Activated gamma-delta T cell (primary cell): ENCODE data around the gene PWP2.
"Not testable (repeated sequence)": the region's sequence is repeated elsewhere in the genome, so short reads cannot be mapped to it uniquely, and the experiment has no call there.

Source experiments
- DNase-seq: peaks from one replicate; lab custom pipeline; 2025; lab: John Stamatoyannopoulos, UW
- total RNA-seq, 2 donors: gene quantifications; one replicate each; lab custom pipeline; 2026; lab: John Stamatoyannopoulos, UW

Gene PWP2
- 1.7 to 18.4 reads per million in 2 donors for total RNA-seq

- not testable (repeated sequence) for DNase-seq
These were observed at the start of gene PWP2 for GRCh38 chr21:44107026-44107501. TSS of gene PWP2 (plus strand) at chr21:44107399. CDS start at chr21:44107417, 18 bp downstream.

- no peak for DNase-seq
These were observed 49.1 kb upstream of the PWP2 start for GRCh38 chr21:44057960-44058651.

GRCh38 chr21:44058652-44058964 is 48.6 kb upstream of the PWP2 start:
- no peak for DNase-seq

GRCh38 chr21:44058981-44059380 is 48.2 kb upstream of the PWP2 start:
- DNase-seq, result no peak

- DNase-seq, result no peak
These were observed 47.5 kb upstream of the PWP2 start for GRCh38 chr21:44059710-44060109.

- DNase-seq, result no peak
These were observed 44.8 kb upstream of the PWP2 start for GRCh38 chr21:44062380-44062779.

- no peak for DNase-seq
These were observed 43.9 kb upstream of the PWP2 start for GRCh38 chr21:44063151-44063912.

- no peak for DNase-seq
These were observed 42.3 kb upstream of the PWP2 start for GRCh38 chr21:44064852-44065403.

- DNase-seq, result peak; percentile 47
These were observed 41.8 kb upstream of the PWP2 start for GRCh38 chr21:44065428-44065827.

GRCh38 chr21:44066116-44066515 is 41.1 kb upstream of the PWP2 start:
- no peak for DNase-seq

- DNase-seq, result no peak
These were observed 40.0 kb upstream of the PWP2 start for GRCh38 chr21:44067011-44067839.

GRCh38 chr21:44070391-44070790 is 36.8 kb upstream of the PWP2 start:
- DNase-seq, result no peak

- no peak for DNase-seq
These were observed 35.7 kb upstream of the PWP2 start for GRCh38 chr21:44071359-44072104.

- no peak for DNase-seq
These were observed 35.1 kb upstream of the PWP2 start for GRCh38 chr21:44072111-44072510.

GRCh38 chr21:44074315-44074958 is 32.8 kb upstream of the PWP2 start:
- DNase-seq, result no peak

- DNase-seq, result no peak
These were observed 30.9 kb upstream of the PWP2 start for GRCh38 chr21:44076316-44076715.

- DNase-seq, result no peak
These were observed 28.7 kb upstream of the PWP2 start for GRCh38 chr21:44078411-44078981.

GRCh38 chr21:44079446-44079845 is 27.8 kb upstream of the PWP2 start:
- no peak for DNase-seq

- no peak for DNase-seq
These were observed 27.4 kb upstream of the PWP2 start for GRCh38 chr21:44079846-44080245.

- no peak for DNase-seq
These were observed 24.4 kb upstream of the PWP2 start for GRCh38 chr21:44082648-44083440.
